Measurements from ENCODE around the gene TNK2. TPM values are rescaled to one million over a fixed set of nuclear protein-coding genes. Genes with fewer than 3 reads are reported as not detected.
"Not testable (repeated sequence)": the region's sequence is repeated elsewhere in the genome, so short reads cannot be mapped to it uniquely, and the experiment has no call there.

The TNK2 gene
- total RNA-seq, 1 donor from 2014 or later, result 132 TPM

- intact Hi-C loops (cut with micrococcal nuclease), result no loop called here
- Mint-ChIP-seq H3K4me1 (peaks cover 2% of the 10 kb centered on the region), H3K27me3 (no peaks in the 10 kb centered on the region), H3K27ac (no peak overlapping the region), H3K9me3 (no peaks in the 10 kb centered on the region), H3K4me3 (no peak overlapping the region), H3K36me3 (ENCODE audit: low read depth) (peaks cover 32% of the 10 kb centered on the region)
- ChIA-PET CTCF (interaction anchor here (1.2 kb wide), 1 partner anchor 22 kb away, joined by 5 read pairs; no protein-coding TSS in a partner anchor), POLR2A (no interaction called here)
- DNase-seq (no peak), ATAC-seq (ENCODE audit: low read depth) (no peak)
- no peak for TF ChIP-seq CTCF (IDR thresholded peaks at IDR 0.05)
These were observed 36.3 kb downstream of the TNK2 start for GRCh38 chr3:195872097-195872496.

- CTCF ChIA-PET, result interaction anchor here (0.7 to 1.2 kb wide), 2 partner anchors 17 to 23 kb away, joined by 3 to 5 read pairs; no protein-coding TSS in a partner anchor
- H3K27me3 Mint-ChIP-seq, DNase-seq: not testable (repeated sequence)
These were observed 36.7 kb downstream of the TNK2 start for GRCh38 chr3:195871686-195872085.

GRCh38 chr3:195870937-195871336 lies 37.4 kb downstream of the TNK2 start:
- CTCF ChIA-PET, result interaction anchor here (0.7 to 1.2 kb wide), 2 partner anchors 16 to 23 kb away, joined by 3 to 5 read pairs; no protein-coding TSS in a partner anchor
- intact Hi-C loops (cut with micrococcal nuclease), result no loop called here
- DNase-seq, result no peak

More at GRCh38 chr3:195871686-195872085, 36.7 kb downstream of the TNK2 start:
- H3K9me3 Mint-ChIP-seq; ATAC-seq (ENCODE audit: low read depth); intact Hi-C loops (cut with micrococcal nuclease); H3K4me1 Mint-ChIP-seq; H3K27ac Mint-ChIP-seq; POLR2A ChIA-PET; H3K4me3 Mint-ChIP-seq: not testable (repeated sequence)
- H3K36me3 Mint-ChIP-seq (ENCODE audit: low read depth), result peaks cover 28% of the 10 kb centered on the region

GRCh38 chr3:195870442-195870841 lies 37.9 kb downstream of the TNK2 start:
- Mint-ChIP-seq H3K27me3 (no peaks in the 10 kb centered on the region), H3K9me3 (no peaks in the 10 kb centered on the region), H3K4me1 (no peaks in the 10 kb centered on the region), H3K27ac (no peak overlapping the region), H3K36me3 (ENCODE audit: low read depth) (peaks cover 30% of the 10 kb centered on the region), H3K4me3 (no peak overlapping the region)
- DNase-seq (no peak), ATAC-seq (ENCODE audit: low read depth) (no peak)
- TF ChIP-seq CTCF (IDR thresholded peaks at IDR 0.05), result no peak
- ChIA-PET POLR2A (no interaction called here), CTCF (no interaction called here)
- intact Hi-C loops (cut with micrococcal nuclease), result no loop called here

More at GRCh38 chr3:195870937-195871336, 37.4 kb downstream of the TNK2 start:
- Mint-ChIP-seq H3K27ac (no peak overlapping the region), H3K9me3 (no peaks in the 10 kb centered on the region), H3K4me1 (no peaks in the 10 kb centered on the region), H3K36me3 (ENCODE audit: low read depth) (peaks cover 29% of the 10 kb centered on the region), H3K27me3 (no peaks in the 10 kb centered on the region), H3K4me3 (no peak overlapping the region)
- POLR2A ChIA-PET, result no interaction called here
- TF ChIP-seq CTCF (IDR thresholded peaks at IDR 0.05), result no peak
- no peak for ATAC-seq (ENCODE audit: low read depth)

- ATAC-seq (ENCODE audit: low read depth) (no peak), DNase-seq (no peak)
- no peak overlapping the region for H3K27ac Mint-ChIP-seq
- H3K36me3 Mint-ChIP-seq (ENCODE audit: low read depth), result peaks cover 33% of the 10 kb centered on the region
- H3K4me3 Mint-ChIP-seq, result no peak overlapping the region
- CTCF ChIA-PET, result no interaction called here
- H3K27me3 Mint-ChIP-seq, result no peaks in the 10 kb centered on the region
- no peak for TF ChIP-seq CTCF (IDR thresholded peaks at IDR 0.05)
- POLR2A ChIA-PET, result no interaction called here
- peaks cover 2% of the 10 kb centered on the region for H3K4me1 Mint-ChIP-seq
- H3K9me3 Mint-ChIP-seq, result no peaks in the 10 kb centered on the region
- intact Hi-C loops (cut with micrococcal nuclease), result no loop called here
These were observed 38.8 kb downstream of the TNK2 start for GRCh38 chr3:195869413-195870001.
